ENCODE measurements around the gene CYP19A1.

Gene CYP19A1

GRCh38 chr15:51356983-51357382 lies 18.6 kb upstream of the CYP19A1 start:
- no peak for DNase-seq (ENCODE audit: low read depth)

- DNase-seq (ENCODE audit: low read depth), result no peak
Measured at GRCh38 chr15:51356147-51356546, 17.8 kb upstream of the CYP19A1 start.

- no peak for DNase-seq (ENCODE audit: low read depth)
Measured at GRCh38 chr15:51355096-51355495, 16.7 kb upstream of the CYP19A1 start.

GRCh38 chr15:51353976-51354375 lies 15.6 kb upstream of the CYP19A1 start:
- DNase-seq (ENCODE audit: low read depth), result no peak

GRCh38 chr15:51350723-51351122 lies 12.3 kb upstream of the CYP19A1 start:
- DNase-seq (ENCODE audit: low read depth), result no peak

- DNase-seq (ENCODE audit: low read depth), result no peak
Measured at GRCh38 chr15:51349156-51349844, 10.9 kb upstream of the CYP19A1 start.

- no peak for DNase-seq (ENCODE audit: low read depth)
Measured at GRCh38 chr15:51348688-51349087, 10.3 kb upstream of the CYP19A1 start.

- no peak for DNase-seq (ENCODE audit: low read depth)
Measured at GRCh38 chr15:51346136-51346535, 7.7 kb upstream of the CYP19A1 start.

- DNase-seq (ENCODE audit: low read depth), result no peak
Measured at GRCh38 chr15:51343466-51343865, 5.1 kb upstream of the CYP19A1 start.

- no peak for DNase-seq (ENCODE audit: low read depth)
Measured at GRCh38 chr15:51342227-51342999, 4.0 kb upstream of the CYP19A1 start.

GRCh38 chr15:51341366-51342226 lies 3.2 kb upstream of the CYP19A1 start, which contains the start of gene GLDN:
TSS of gene GLDN (plus strand) at chr15:51341655. CDS start at chr15:51341685, 30 bp downstream.
- no peak for DNase-seq (ENCODE audit: low read depth)

- no peak for DNase-seq (ENCODE audit: low read depth)
Measured at GRCh38 chr15:51335538-51336410, 2.6 kb downstream of the CYP19A1 start.

GRCh38 chr15:51335087-51335486 lies 3.3 kb downstream of the CYP19A1 start:
- DNase-seq (ENCODE audit: low read depth), result no peak

- no peak for DNase-seq (ENCODE audit: low read depth)
Measured at GRCh38 chr15:51334011-51334451, 4.4 kb downstream of the CYP19A1 start.

- no peak for DNase-seq (ENCODE audit: low read depth)
Measured at GRCh38 chr15:51333571-51333970, 4.8 kb downstream of the CYP19A1 start.

GRCh38 chr15:51332206-51333147 lies 5.9 kb downstream of the CYP19A1 start:
- no peak for DNase-seq (ENCODE audit: low read depth)

GRCh38 chr15:51331141-51331540 lies 7.3 kb downstream of the CYP19A1 start:
- no peak for DNase-seq (ENCODE audit: low read depth)

- DNase-seq (ENCODE audit: low read depth), result no peak
Measured at GRCh38 chr15:51328926-51329325, 9.5 kb downstream of the CYP19A1 start.

- no peak for DNase-seq (ENCODE audit: low read depth)
Measured at GRCh38 chr15:51327081-51327480, 11.3 kb downstream of the CYP19A1 start.

GRCh38 chr15:51325167-51325566 lies 13.2 kb downstream of the CYP19A1 start:
- no peak for DNase-seq (ENCODE audit: low read depth)

Data from stimulated activated CD8-positive, alpha-beta memory T cell treated with anti-CD3 and anti-CD28 coated beads, Interleukin-7, amount 100 ng/mL, for 24 hours (primary cell).